Measurements from ENCODE around the gene MACROD2.

DNA sequence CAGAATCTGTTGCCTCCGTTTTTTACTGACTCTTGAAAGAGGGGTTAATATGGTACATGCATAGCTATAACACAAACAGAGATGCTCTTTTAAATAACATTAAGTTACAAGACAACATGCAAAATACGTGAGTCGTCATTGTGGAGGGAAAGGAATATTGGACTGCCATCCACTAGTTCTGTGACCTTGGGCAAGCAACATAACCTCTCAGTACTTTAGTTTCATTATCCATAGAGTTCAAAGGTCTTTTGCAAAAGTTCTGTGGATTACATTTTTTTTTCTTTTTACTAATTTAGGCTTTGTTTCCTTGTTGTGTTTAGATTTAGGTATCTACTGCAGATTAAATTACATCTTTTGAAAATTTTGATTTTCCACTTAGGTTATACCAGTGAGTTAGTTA lies 70.5 kb downstream of the MACROD2 start:
- TF ChIP-seq TAF1 (IDR thresholded peaks at IDR 0.05; ENCODE audit: low read depth, low read length) = no peak
- TF ChIP-seq POLR2A (IDR thresholded peaks at IDR 0.05; ENCODE audit: low read depth, low read length) = no peak
- no peak for TF ChIP-seq POLR2AphosphoS5 (IDR thresholded peaks at IDR 0.05; ENCODE audit: low read depth, low read length)
- TF ChIP-seq SPI1 (IDR thresholded peaks at IDR 0.05; ENCODE audit: low read depth, low read length) = no peak
- TF ChIP-seq POU2F2 (IDR thresholded peaks at IDR 0.05; ENCODE audit: low read depth, low read length) = no peak
- TF ChIP-seq PAX5 (IDR thresholded peaks at IDR 0.05; ENCODE audit: insufficient read depth, low read length, severe bottlenecking) = no peak
